Measurements from ENCODE around the gene KIAA1328. TPM values are rescaled to one million over a fixed set of nuclear protein-coding genes. Genes with fewer than 3 reads are reported as not detected.

Gene KIAA1328
- total and polyA plus RNA-seq, 7 donors: 1.3 to 4.4 (median 3.5) TPM

DNA sequence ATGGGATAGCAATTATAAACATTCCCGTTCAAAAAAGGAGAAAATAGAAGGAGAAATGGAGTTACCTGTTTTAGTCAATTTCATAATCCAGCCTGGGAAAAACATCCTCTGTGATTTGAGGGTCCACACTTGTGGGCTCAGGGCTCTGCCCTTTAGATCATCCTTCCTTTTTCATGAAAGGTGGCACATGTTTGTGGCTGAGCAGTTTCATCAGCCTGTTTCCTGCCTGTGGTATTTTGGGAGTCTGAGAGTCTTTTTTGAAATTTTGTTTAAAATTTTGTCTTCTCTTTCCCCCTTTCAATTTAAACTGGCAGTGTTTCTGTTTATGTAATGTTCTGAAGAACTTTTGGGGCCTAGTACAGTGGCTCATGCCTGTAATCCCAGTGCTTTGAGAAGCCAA, 84.0 kb downstream of the KIAA1328 start:
- intact Hi-C loops (cut with DNase I): no loop called here
- TF ChIP-seq, protein P1, sequence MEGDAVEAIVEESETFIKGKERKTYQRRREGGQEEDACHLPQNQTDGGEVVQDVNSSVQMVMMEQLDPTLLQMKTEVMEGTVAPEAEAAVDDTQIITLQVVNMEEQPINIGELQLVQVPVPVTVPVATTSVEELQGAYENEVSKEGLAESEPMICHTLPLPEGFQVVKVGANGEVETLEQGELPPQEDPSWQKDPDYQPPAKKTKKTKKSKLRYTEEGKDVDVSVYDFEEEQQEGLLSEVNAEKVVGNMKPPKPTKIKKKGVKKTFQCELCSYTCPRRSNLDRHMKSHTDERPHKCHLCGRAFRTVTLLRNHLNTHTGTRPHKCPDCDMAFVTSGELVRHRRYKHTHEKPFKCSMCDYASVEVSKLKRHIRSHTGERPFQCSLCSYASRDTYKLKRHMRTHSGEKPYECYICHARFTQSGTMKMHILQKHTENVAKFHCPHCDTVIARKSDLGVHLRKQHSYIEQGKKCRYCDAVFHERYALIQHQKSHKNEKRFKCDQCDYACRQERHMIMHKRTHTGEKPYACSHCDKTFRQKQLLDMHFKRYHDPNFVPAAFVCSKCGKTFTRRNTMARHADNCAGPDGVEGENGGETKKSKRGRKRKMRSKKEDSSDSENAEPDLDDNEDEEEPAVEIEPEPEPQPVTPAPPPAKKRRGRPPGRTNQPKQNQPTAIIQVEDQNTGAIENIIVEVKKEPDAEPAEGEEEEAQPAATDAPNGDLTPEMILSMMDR (IDR thresholded peaks at IDR 0.05): no peak
- H3K27me3 ChIP-seq (ENCODE audit: insufficient read depth in 3 of 3, low read length in 2 of 3): no peaks in the 10 kb centered on the region
- ATAC-seq (no peak), DNase-seq (no peak)
- no peak overlapping the region for H3K27ac ChIP-seq
- H3K4me1 ChIP-seq: no peaks in the 10 kb centered on the region
- no peak overlapping the region for H3K4me3 ChIP-seq
- WGBS, 3 donors: 89 to 100% (median 90%) methylated on average over 1 of the region's 1 CpG
- H3K9me3 ChIP-seq: no peaks in the 10 kb centered on the region
- no peaks in the 10 kb centered on the region for H3K36me3 ChIP-seq (ENCODE audit: insufficient read depth in 1 of 2, low read depth in 1 of 2)

DNA sequence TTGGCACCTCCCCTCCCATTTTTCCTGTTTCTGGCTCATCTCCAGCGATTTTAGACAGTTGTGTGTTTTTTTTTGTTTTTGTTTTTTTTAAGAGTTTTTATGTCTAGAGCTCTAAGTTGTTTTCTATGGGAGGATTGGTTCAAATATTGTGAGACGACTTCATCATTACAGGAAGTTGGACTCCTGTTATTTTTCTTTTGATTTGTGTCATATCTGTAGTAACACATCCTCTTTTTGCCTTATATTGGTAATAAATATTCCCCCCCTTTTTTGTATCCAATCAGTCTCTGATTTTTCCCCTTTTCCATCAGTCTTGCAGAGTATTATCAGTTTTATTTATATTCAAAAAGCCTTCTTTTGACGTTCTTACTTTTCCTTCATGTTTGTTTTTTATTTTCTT, 89.0 kb downstream of the KIAA1328 start:
- TF ChIP-seq, protein P1 (IDR thresholded peaks at IDR 0.05): no peak
- Histone ChIP-seq H3K27ac (no peak overlapping the region), H3K27me3 (ENCODE audit: insufficient read depth in 3 of 3, low read length in 2 of 3) (no peaks in the 10 kb centered on the region), H3K9me3 (no peaks in the 10 kb centered on the region), H3K36me3 (ENCODE audit: insufficient read depth in 1 of 2, low read depth in 1 of 2) (no peaks in the 10 kb centered on the region), H3K4me3 (no peak overlapping the region), H3K4me1 (no peaks in the 10 kb centered on the region)
- DNase-seq: no peak
- 78 to 83% (median 81%) methylated on average over 3 of the region's 3 CpGs for WGBS, 3 donors
- no peak for ATAC-seq
- intact Hi-C loops (cut with DNase I): no loop called here

DNA sequence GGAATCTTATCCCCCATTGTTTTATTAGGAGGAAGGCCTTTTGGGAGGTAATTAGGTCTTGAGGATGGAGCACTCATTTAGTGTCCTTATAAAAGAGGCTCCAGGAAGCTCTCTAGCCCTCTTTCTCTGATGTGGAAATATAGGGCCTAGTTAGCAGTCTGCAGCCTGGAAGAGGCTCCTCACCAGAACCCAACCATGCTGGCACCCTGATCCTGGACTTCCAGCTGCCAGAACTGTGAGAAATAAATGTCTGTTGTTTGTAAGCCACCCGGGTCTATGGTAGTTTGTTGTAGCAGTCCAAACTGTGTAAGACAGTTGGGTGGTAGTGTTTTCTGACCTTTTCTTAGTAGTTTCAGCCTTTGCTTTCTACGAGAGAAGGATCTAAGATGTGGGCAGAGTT, 100.7 kb downstream of the KIAA1328 start:
- DNase-seq (no peak), ATAC-seq (no peak)
- Histone ChIP-seq H3K4me1 (no peaks in the 10 kb centered on the region), H3K9me3 (no peaks in the 10 kb centered on the region), H3K4me3 (no peak overlapping the region), H3K27me3 (ENCODE audit: insufficient read depth in 3 of 3, low read length in 2 of 3) (no peaks in the 10 kb centered on the region), H3K27ac (no peak overlapping the region), H3K36me3 (ENCODE audit: insufficient read depth in 1 of 2, low read depth in 1 of 2) (no peaks in the 10 kb centered on the region)
- intact Hi-C loops (cut with DNase I): no loop called here
- 83 to 96% (median 89%) methylated on average over 2 of the region's 2 CpGs for WGBS, 3 donors
- TF ChIP-seq, protein P1 (IDR thresholded peaks at IDR 0.05): no peak

DNA sequence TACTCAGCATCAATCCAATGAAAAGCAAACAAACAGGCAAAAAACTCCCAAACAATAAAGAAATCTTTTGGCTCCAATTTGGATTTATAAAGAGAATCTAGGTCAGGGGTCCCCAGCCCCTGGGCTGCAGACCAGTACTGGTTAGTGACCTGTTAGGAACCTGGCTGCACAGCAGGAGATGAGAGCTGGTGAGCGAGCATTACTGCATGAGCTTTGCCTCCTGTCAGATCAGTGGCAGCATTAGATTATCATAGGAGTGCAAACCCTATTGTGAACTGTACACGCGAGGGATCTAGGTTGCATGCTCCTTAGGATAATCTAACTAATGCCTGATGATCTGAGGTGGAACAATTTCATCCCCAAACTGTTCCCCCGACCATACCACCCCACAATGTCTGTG, 102.2 kb downstream of the KIAA1328 start:
- ATAC-seq (no peak), DNase-seq (no peak)
- intact Hi-C loops (cut with DNase I): no loop called here
- Histone ChIP-seq H3K9me3 (no peaks in the 10 kb centered on the region), H3K4me3 (no peak overlapping the region), H3K27ac (no peak overlapping the region), H3K27me3 (ENCODE audit: insufficient read depth in 3 of 3, low read length in 2 of 3) (no peaks in the 10 kb centered on the region), H3K36me3 (ENCODE audit: insufficient read depth in 1 of 2, low read depth in 1 of 2) (no peaks in the 10 kb centered on the region), H3K4me1 (no peaks in the 10 kb centered on the region)
- TF ChIP-seq, protein P1 (IDR thresholded peaks at IDR 0.05): no peak
- 88 to 90% (median 90%) methylated on average over 4 of the region's 4 CpGs for WGBS, 3 donors

DNA sequence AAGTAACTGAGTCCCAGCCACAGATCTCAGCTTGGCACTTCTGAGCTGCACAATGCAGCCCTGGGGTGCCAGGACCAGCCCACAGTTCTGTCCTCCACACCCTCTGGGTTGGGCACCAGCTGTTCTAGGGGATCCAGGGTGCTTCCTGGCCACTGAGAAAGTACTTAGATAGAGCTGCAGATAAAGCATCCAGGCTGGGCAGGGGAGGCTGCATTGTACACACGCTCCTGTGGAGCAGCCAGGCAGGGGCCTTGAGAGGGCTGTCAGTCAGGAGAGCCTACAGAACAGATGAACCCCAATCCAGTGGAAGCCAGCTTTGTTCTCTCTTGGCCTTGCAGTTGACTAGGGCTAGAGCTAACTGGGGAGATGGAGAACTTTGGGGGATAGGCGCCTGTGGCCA, 104.6 kb downstream of the KIAA1328 start:
- Histone ChIP-seq H3K4me1 (no peaks in the 10 kb centered on the region), H3K36me3 (ENCODE audit: insufficient read depth in 1 of 2, low read depth in 1 of 2) (no peaks in the 10 kb centered on the region), H3K27ac (no peak overlapping the region), H3K9me3 (peaks cover 8% of the 10 kb centered on the region), H3K4me3 (no peak overlapping the region), H3K27me3 (ENCODE audit: insufficient read depth in 3 of 3, low read length in 2 of 3) (no peaks in the 10 kb centered on the region)
- no peak for ATAC-seq
- no peak for DNase-seq
- 95 to 99% (median 95%) methylated on average over 2 of the region's 2 CpGs for WGBS, 3 donors
- intact Hi-C loops (cut with DNase I): no loop called here
- TF ChIP-seq, protein P1 (IDR thresholded peaks at IDR 0.05): no peak

Measured in psoas muscle (tissue), 8 donors.